SU-DHL-6 (cell line): ENCODE data around the gene RUNX2.

Source experiments
- EZH2phosphoT487 ChIP-seq: fragments of 200-600 bp; sonication (generic), shearing (Covaris generic); conservative IDR thresholded peaks from 2 replicates; pipeline ENCODE4 v1.6.1; 2018; ENCODE audit warnings: mild to moderate bottlenecking, antibody characterized with exemption, low read length, moderate library complexity, mixed read lengths
- TF ChIP-seq, protein P1 (sequence below): fragments of 200-600 bp; sonication (generic); IDR thresholded peaks from one replicate; pipeline ENCODE4 v1.5.1; 2017; ENCODE audit warnings: antibody characterized with exemption, mild to moderate bottlenecking, low read length, moderate library complexity; ENCODE audit not compliant: insufficient read depth, poor library complexity, severe bottlenecking

DNA sequence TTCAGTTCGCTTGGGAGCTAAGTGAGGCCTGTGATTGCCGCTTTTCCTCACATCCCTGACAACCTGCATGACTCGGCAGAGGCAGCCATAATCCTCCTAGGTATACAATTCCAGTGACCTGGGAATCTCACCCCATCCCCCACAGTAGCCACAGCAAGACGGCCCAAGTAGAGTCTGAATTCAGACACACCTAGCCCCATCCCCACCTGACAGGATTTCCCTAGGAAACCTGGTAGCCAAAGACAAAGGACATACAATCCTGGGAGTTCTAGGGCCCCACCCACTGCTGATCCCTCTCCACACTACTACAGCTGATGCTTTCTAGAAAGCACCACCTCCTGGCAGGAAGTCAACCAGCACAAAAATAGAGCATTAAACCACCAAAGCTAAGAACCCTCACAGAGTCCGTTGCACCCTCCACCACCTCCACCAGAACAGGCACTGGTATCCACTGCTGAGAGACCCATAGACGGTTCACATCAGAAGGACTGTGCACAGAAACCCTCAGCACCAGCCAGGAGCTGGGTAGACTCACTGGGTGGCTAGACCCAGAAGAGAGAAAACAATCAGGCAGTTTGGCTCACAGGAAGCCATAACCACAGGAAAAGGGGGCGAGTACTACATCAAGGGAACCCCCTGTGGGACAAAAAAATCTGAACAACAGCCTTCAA, 17.9 kb upstream of the RUNX2 start:
- TF ChIP-seq, protein P1, sequence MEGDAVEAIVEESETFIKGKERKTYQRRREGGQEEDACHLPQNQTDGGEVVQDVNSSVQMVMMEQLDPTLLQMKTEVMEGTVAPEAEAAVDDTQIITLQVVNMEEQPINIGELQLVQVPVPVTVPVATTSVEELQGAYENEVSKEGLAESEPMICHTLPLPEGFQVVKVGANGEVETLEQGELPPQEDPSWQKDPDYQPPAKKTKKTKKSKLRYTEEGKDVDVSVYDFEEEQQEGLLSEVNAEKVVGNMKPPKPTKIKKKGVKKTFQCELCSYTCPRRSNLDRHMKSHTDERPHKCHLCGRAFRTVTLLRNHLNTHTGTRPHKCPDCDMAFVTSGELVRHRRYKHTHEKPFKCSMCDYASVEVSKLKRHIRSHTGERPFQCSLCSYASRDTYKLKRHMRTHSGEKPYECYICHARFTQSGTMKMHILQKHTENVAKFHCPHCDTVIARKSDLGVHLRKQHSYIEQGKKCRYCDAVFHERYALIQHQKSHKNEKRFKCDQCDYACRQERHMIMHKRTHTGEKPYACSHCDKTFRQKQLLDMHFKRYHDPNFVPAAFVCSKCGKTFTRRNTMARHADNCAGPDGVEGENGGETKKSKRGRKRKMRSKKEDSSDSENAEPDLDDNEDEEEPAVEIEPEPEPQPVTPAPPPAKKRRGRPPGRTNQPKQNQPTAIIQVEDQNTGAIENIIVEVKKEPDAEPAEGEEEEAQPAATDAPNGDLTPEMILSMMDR: no peak
- TF ChIP-seq EZH2phosphoT487: no peak
